ENCODE data around the gene SNRPB. TPM values are rescaled to one million over a fixed set of nuclear protein-coding genes. Genes with fewer than 3 reads are reported as not detected.

Gene SNRPB
- total RNA-seq, 1 experiment from 2014 or later = 393 TPM

DNA sequence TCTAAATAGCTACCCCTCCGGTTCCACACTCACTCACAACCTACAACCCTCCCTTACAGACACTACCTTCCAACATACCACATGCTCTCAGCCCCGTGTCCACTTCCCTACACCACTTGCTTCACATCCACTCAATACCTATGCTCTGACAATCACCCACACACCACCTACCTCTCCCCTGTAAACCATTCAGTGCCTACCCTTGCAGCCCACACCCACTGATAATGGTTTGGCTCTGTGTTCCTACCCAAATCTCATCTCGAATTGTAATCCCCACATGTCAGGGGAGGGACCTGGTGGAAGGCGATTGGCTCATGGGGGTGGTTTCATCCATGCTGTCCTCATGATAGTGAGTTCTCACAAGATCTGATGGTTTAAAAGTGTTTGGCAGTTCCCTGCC, 48.0 kb upstream of the SNRPB start:
- DNase-seq (ENCODE audit: low read depth, low spot score) (no peak), ATAC-seq (no peak)
- Histone ChIP-seq H3K9me3 (ENCODE audit: control insufficient read depth, insufficient read depth, low read depth, low read length) (no peaks in the 10 kb centered on the region), H3K4me3 (ENCODE audit: low read depth in 2 of 2, low read length in 2 of 2) (no peak overlapping the region), H3K27me3 (ENCODE audit: control insufficient read depth, insufficient read depth, low read length) (no peaks in the 10 kb centered on the region), H3K4me1 (ENCODE audit: control insufficient read depth, insufficient read depth, low read length) (no peaks in the 10 kb centered on the region), H3K27ac (ENCODE audit: low read length) (no peak overlapping the region), H3K36me3 (ENCODE audit: control insufficient read depth, insufficient read depth, low read length) (no peaks in the 10 kb centered on the region)
- POLR2A ChIA-PET = no interaction called here
- no TSS peak for BruUV-seq (replicated peaks)
- CTCF ChIA-PET = interaction anchor here (0.9 kb wide), 1 partner anchor 137 kb away, joined by 3 read pairs; no protein-coding TSS in a partner anchor
- in situ Hi-C loops (cut with HindIII; ENCODE audit: low pct_unique_long_range_greater_than_20kb, low sequenced_read_pairs) = no loop called here
- TF ChIP-seq POLR2AphosphoS5 (IDR thresholded peaks at IDR 0.05; ENCODE audit: low read depth, low read length) (no peak), SIN3A (IDR thresholded peaks at IDR 0.05; ENCODE audit: borderline replicate concordance, insufficient read depth, low read depth, low read length) (no peak), TCF7L2 (IDR thresholded peaks at IDR 0.05; ENCODE audit: low read depth, low read length) (no peak)
- TF ChIP-seq, protein P1, sequence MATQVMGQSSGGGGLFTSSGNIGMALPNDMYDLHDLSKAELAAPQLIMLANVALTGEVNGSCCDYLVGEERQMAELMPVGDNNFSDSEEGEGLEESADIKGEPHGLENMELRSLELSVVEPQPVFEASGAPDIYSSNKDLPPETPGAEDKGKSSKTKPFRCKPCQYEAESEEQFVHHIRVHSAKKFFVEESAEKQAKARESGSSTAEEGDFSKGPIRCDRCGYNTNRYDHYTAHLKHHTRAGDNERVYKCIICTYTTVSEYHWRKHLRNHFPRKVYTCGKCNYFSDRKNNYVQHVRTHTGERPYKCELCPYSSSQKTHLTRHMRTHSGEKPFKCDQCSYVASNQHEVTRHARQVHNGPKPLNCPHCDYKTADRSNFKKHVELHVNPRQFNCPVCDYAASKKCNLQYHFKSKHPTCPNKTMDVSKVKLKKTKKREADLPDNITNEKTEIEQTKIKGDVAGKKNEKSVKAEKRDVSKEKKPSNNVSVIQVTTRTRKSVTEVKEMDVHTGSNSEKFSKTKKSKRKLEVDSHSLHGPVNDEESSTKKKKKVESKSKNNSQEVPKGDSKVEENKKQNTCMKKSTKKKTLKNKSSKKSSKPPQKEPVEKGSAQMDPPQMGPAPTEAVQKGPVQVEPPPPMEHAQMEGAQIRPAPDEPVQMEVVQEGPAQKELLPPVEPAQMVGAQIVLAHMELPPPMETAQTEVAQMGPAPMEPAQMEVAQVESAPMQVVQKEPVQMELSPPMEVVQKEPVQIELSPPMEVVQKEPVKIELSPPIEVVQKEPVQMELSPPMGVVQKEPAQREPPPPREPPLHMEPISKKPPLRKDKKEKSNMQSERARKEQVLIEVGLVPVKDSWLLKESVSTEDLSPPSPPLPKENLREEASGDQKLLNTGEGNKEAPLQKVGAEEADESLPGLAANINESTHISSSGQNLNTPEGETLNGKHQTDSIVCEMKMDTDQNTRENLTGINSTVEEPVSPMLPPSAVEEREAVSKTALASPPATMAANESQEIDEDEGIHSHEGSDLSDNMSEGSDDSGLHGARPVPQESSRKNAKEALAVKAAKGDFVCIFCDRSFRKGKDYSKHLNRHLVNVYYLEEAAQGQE (IDR thresholded peaks at IDR 0.05; ENCODE audit: insufficient read depth in 1 of 2, low read depth in 2 of 2, low read length in 1 of 2) = no peak
- TF ChIP-seq, protein P2, sequence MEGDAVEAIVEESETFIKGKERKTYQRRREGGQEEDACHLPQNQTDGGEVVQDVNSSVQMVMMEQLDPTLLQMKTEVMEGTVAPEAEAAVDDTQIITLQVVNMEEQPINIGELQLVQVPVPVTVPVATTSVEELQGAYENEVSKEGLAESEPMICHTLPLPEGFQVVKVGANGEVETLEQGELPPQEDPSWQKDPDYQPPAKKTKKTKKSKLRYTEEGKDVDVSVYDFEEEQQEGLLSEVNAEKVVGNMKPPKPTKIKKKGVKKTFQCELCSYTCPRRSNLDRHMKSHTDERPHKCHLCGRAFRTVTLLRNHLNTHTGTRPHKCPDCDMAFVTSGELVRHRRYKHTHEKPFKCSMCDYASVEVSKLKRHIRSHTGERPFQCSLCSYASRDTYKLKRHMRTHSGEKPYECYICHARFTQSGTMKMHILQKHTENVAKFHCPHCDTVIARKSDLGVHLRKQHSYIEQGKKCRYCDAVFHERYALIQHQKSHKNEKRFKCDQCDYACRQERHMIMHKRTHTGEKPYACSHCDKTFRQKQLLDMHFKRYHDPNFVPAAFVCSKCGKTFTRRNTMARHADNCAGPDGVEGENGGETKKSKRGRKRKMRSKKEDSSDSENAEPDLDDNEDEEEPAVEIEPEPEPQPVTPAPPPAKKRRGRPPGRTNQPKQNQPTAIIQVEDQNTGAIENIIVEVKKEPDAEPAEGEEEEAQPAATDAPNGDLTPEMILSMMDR (IDR thresholded peaks at IDR 0.05) = no peak
- intact Hi-C loops (cut with micrococcal nuclease; ENCODE audit: unreplicated experiment) = no loop called here

- ChIA-PET POLR2A (no interaction called here), CTCF (interaction anchor here (0.9 kb wide), 1 partner anchor 136 kb away, joined by 3 read pairs; no protein-coding TSS in a partner anchor)
- DNase-seq (ENCODE audit: low read depth, low spot score) (no peak), ATAC-seq (no peak)
- in situ Hi-C loops (cut with HindIII; ENCODE audit: low pct_unique_long_range_greater_than_20kb, low sequenced_read_pairs) (no loop called here), intact Hi-C loops (cut with micrococcal nuclease; ENCODE audit: unreplicated experiment) (no loop called here)
- Histone ChIP-seq H3K27ac (ENCODE audit: low read length) (no peak overlapping the region), H3K4me3 (ENCODE audit: low read depth in 2 of 2, low read length in 2 of 2) (no peak overlapping the region), H3K27me3 (ENCODE audit: control insufficient read depth, insufficient read depth, low read length) (no peaks in the 10 kb centered on the region), H3K36me3 (ENCODE audit: control insufficient read depth, insufficient read depth, low read length) (no peaks in the 10 kb centered on the region), H3K4me1 (ENCODE audit: control insufficient read depth, insufficient read depth, low read length) (no peaks in the 10 kb centered on the region), H3K9me3 (ENCODE audit: control insufficient read depth, insufficient read depth, low read depth, low read length) (no peaks in the 10 kb centered on the region)
- TF ChIP-seq POLR2AphosphoS5 (IDR thresholded peaks at IDR 0.05; ENCODE audit: low read depth, low read length) = no peak
- no TSS peak for BruUV-seq (replicated peaks)
These were observed 47.5 kb upstream of the SNRPB start for GRCh38 chr20:2518096-2518495.

DNA sequence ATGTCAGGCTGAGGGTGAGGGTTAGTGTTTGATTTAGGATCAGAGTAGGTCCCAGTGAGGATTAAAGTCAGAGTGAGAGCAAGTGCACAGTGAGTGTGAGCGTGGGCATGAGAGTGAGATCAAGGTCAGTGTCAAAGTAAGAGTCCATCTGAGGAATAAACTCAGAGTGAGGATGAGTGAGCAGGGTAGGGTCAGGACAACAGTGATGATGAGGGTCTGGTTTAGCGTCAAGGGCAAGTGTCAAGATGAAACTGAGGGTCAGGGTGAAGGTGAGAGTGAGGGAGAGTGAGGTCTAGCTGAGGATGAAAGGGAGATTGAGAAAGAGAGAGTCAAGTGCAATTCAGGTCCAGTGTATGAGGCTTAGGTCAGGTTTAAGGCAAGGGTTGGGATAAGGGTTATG, 45.8 kb upstream of the SNRPB start:
- intact Hi-C loops (cut with micrococcal nuclease; ENCODE audit: unreplicated experiment) (no loop called here), in situ Hi-C loops (cut with HindIII; ENCODE audit: low pct_unique_long_range_greater_than_20kb, low sequenced_read_pairs) (no loop called here)
- ChIA-PET POLR2A (no interaction called here), CTCF (no interaction called here)
- DNase-seq (ENCODE audit: low read depth, low spot score) (no peak), ATAC-seq (no peak)
- Histone ChIP-seq H3K9me3 (ENCODE audit: control insufficient read depth, insufficient read depth, low read depth, low read length) (no peaks in the 10 kb centered on the region), H3K4me1 (ENCODE audit: control insufficient read depth, insufficient read depth, low read length) (no peaks in the 10 kb centered on the region), H3K27ac (ENCODE audit: low read length) (no peak overlapping the region), H3K36me3 (ENCODE audit: control insufficient read depth, insufficient read depth, low read length) (no peaks in the 10 kb centered on the region), H3K27me3 (ENCODE audit: control insufficient read depth, insufficient read depth, low read length) (no peaks in the 10 kb centered on the region; the same call in 1 of the 2 replicates), H3K4me3 (ENCODE audit: low read depth in 2 of 2, low read length in 2 of 2) (no peak overlapping the region)
- TF ChIP-seq, protein P2 (IDR thresholded peaks at IDR 0.05) = no peak
- TF ChIP-seq SIN3A (IDR thresholded peaks at IDR 0.05; ENCODE audit: borderline replicate concordance, insufficient read depth, low read depth, low read length) (no peak), TCF7L2 (IDR thresholded peaks at IDR 0.05; ENCODE audit: low read depth, low read length) (no peak), POLR2AphosphoS5 (IDR thresholded peaks at IDR 0.05; ENCODE audit: low read depth, low read length) (no peak)
- TF ChIP-seq, protein P1 (IDR thresholded peaks at IDR 0.05; ENCODE audit: insufficient read depth in 1 of 2, low read depth in 2 of 2, low read length in 1 of 2) = no peak
- BruUV-seq (replicated peaks) = no TSS peak
